ENCODE data around the gene RDH5. TPM values are rescaled to one million over a fixed set of nuclear protein-coding genes. Genes with fewer than 3 reads are reported as not detected.

RDH5 gene
- total and polyA plus RNA-seq, 8 donors, result 4.3 to 11.6 (median 10.2) TPM

GRCh38 chr12:55736780-55737580, 16.8 kb downstream of the RDH5 start:
- Histone ChIP-seq H3K4me1 (peaks cover 6 to 18% of the 10 kb centered on the region in 2 donors), H3K27ac (peak overlapping the region in 1 of 2 donors; percentile 88), H3K36me3 (no peaks in the 10 kb centered on the region), H3K9me3 (no peaks in the 10 kb centered on the region), H3K27me3 (peaks cover 0 to 5% of the 10 kb centered on the region in 2 donors), H3K4me3 (no peak overlapping the region)
- peak in 3 of 4 donors; percentile 70 to 86 (median 78) for DNase-seq
- intact Hi-C loops (cut with DNase I), result no loop called here
- peak; percentile 79 for ATAC-seq
- TF ChIP-seq, protein P1, sequence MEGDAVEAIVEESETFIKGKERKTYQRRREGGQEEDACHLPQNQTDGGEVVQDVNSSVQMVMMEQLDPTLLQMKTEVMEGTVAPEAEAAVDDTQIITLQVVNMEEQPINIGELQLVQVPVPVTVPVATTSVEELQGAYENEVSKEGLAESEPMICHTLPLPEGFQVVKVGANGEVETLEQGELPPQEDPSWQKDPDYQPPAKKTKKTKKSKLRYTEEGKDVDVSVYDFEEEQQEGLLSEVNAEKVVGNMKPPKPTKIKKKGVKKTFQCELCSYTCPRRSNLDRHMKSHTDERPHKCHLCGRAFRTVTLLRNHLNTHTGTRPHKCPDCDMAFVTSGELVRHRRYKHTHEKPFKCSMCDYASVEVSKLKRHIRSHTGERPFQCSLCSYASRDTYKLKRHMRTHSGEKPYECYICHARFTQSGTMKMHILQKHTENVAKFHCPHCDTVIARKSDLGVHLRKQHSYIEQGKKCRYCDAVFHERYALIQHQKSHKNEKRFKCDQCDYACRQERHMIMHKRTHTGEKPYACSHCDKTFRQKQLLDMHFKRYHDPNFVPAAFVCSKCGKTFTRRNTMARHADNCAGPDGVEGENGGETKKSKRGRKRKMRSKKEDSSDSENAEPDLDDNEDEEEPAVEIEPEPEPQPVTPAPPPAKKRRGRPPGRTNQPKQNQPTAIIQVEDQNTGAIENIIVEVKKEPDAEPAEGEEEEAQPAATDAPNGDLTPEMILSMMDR (IDR thresholded peaks at IDR 0.05), result peak; percentile 62 to 86

GRCh38 chr12:55737581-55738122, 17.5 kb downstream of the RDH5 start:
- DNase-seq, result peak in 1 of 4 donors; percentile 59
- peaks cover 0 to 12% of the 10 kb centered on the region in 2 donors for H3K27me3 ChIP-seq
- H3K9me3 ChIP-seq, result no peaks in the 10 kb centered on the region
- H3K4me1 ChIP-seq, result peaks cover 6 to 21% of the 10 kb centered on the region in 2 donors
- TF ChIP-seq, protein P1 (IDR thresholded peaks at IDR 0.05), result peak in 1 of 2 donors; percentile 36
- peak; percentile 13 for ATAC-seq
- no peaks in the 10 kb centered on the region for H3K36me3 ChIP-seq
- intact Hi-C loops (cut with DNase I), result no loop called here
- H3K27ac ChIP-seq, result peak overlapping the region; percentile 82 to 88
- H3K4me3 ChIP-seq, result peak overlapping the region in 1 of 2 donors; percentile 47

DNA sequence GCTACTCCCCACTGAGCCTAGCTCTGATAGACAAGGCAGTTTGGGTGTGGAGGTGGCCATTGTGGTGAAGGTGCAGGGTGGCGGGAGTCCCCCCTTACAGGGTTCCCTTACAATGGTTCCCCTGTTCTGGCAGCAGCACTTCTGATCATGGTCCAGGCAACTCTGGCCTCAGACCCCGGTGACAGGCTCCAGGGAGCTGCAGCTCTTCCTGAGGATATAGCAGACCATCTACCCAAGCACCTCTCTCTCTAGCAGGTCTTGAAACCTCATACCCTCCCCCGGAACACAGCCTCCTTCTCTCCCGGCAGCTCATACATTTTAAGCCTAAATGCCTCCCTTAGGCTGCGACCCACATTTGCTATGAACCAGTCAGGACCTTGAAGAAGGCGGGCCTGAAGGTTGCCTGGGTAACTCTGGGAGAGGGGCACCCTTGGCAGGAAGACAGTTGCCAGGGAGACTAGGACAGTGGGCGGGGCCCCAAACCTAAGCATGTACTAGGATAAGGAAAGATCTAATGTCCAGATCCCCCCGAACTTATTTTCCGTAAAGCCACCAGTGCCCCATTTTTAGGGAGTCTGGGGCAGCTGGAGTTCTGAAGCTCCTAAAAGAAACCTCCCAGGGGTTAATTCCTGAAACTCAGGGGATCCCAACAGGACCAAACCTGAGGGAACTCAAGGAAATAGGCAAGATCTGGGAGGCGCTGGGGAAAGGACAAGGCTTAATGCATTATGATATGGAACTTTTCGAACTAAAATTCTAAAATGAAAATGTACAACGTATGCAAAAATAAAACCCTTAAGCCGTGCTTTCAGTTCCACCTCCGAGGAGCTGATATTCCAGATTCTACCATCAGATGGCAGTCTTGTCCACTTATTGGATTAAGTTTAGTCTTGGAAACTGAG, 18.2 kb downstream of the RDH5 start:
- no peaks in the 10 kb centered on the region for H3K36me3 ChIP-seq
- DNase-seq (peak; percentile 86 to 93 (median 90)), ATAC-seq (peak; percentile 83)
- H3K4me3 ChIP-seq, result peak overlapping the region; percentile 47 to 48
- peaks cover 0 to 15% of the 10 kb centered on the region in 2 donors for H3K27me3 ChIP-seq
- H3K27ac ChIP-seq, result peak overlapping the region; percentile 82 to 88
- H3K4me1 ChIP-seq, result peaks cover 6 to 22% of the 10 kb centered on the region in 2 donors
- TF ChIP-seq, protein P1 (IDR thresholded peaks at IDR 0.05), result peak; percentile 78 to 91
- H3K9me3 ChIP-seq, result no peaks in the 10 kb centered on the region
- intact Hi-C loops (cut with DNase I), result no loop called here

DNA sequence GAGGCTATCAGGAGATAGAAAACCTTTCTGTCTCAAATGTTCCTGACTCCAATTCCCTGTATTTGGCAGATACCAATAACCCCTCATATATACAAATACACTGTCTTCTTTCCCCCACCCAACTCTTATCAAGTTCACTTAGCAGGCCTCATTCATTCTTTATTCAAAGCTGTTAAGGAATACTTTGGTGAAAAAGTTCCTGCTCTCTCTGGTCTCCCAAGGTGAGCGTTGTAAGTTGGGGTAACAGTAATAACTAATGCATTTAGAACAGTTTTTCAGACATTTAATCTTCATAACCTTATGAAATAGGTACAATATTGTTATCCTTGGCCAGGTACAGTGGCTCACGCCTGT, 18.8 kb downstream of the RDH5 start:
- H3K4me1 ChIP-seq, result peaks cover 8 to 28% of the 10 kb centered on the region in 2 donors
- H3K27me3 ChIP-seq, result peaks cover 0 to 21% of the 10 kb centered on the region in 2 donors
- H3K9me3 ChIP-seq, result no peaks in the 10 kb centered on the region
- DNase-seq (no peak), ATAC-seq (no peak)
- intact Hi-C loops (cut with DNase I), result no loop called here
- H3K4me3 ChIP-seq, result peak overlapping the region in 1 of 2 donors; percentile 48
- TF ChIP-seq, protein P1 (IDR thresholded peaks at IDR 0.05), result peak in 1 of 2 donors; percentile 4
- H3K27ac ChIP-seq, result peak overlapping the region in 1 of 2 donors; percentile 82
- no peaks in the 10 kb centered on the region for H3K36me3 ChIP-seq

All from left lung (tissue), 10 donors.